Activated CD4-positive, alpha-beta memory T cell treated with anti-CD3 and anti-CD28 coated beads, Interleukin-2, amount 10 ng/mL, durations not matched to agents 7 days and 5 days (primary cell): Measurements from ENCODE around the gene SPATA1. TPM values are rescaled to one million over a fixed set of nuclear protein-coding genes. Genes with fewer than 3 reads are reported as not detected.
A peak's percentile ranks its signal among the peaks of the same experiment; 100 is the strongest.
"Not testable (repeated sequence)": the region's sequence is repeated elsewhere in the genome, so short reads cannot be mapped to it uniquely, and the experiment has no call there.

ENCODE experiments used
- CTCF ChIA-PET: fragments of 350-600 bp; sonication (Branson Sonifier 250); formaldehyde crosslinking; loops from one replicate; lab custom pipeline; 2021; ENCODE audit warnings: antibody characterized with exemption, inconsistent platforms; lab: Charles Lee
- POLR2A ChIA-PET: fragments of 350-600 bp; sonication (Branson Sonifier 250); formaldehyde crosslinking; loops from one replicate; lab custom pipeline; 2021; ENCODE audit warnings: antibody characterized with exemption; lab: Charles Lee
- DNase-seq: peaks from one replicate; pipeline ENCODE4 v3.0.0-alpha.2; 2020
- H3K27ac Mint-ChIP-seq: one replicate; pipeline ENCODE4 v1.8.0; 2021; ENCODE audit warnings: mild to moderate bottlenecking, mixed read lengths
- H3K27me3 Mint-ChIP-seq: one replicate; pipeline ENCODE4 v1.8.0; 2021; ENCODE audit warnings: mixed read lengths
- H3K36me3 Mint-ChIP-seq: one replicate; pipeline ENCODE4 v1.8.0; 2021; ENCODE audit warnings: low read depth, mixed read lengths
- H3K4me1 Mint-ChIP-seq: one replicate; pipeline ENCODE4 v1.8.0; 2021; ENCODE audit warnings: mixed read lengths
- H3K4me3 Mint-ChIP-seq: one replicate; pipeline ENCODE4 v1.8.0; 2021; ENCODE audit warnings: mild to moderate bottlenecking, mixed read lengths
- H3K9me3 Mint-ChIP-seq: one replicate; pipeline ENCODE4 v1.8.0; 2021; ENCODE audit warnings: mixed read lengths
- total RNA-seq, 2 experiments: library from RNA; stranded (reverse); gene quantifications; one replicate each; pipeline ENCODE4 v1.2.3, GENCODE V29; 2021

SPATA1 gene
- total RNA-seq, 2 experiments from 2014 or later: 4.0 to 4.7 TPM

GRCh38 chr1:84493747-84494146 lies 12.4 kb upstream of the SPATA1 start:
- no peaks in the 10 kb centered on the region for H3K27me3 Mint-ChIP-seq
- ChIA-PET POLR2A (interaction anchor here (2.4 to 3.5 kb wide), 2 partner anchors 12 to 80 kb away, joined by 13 to 30 read pairs; partner anchors contain the start of genes CTBS, GNG5 and SPATA1), CTCF (no interaction called here)
- H3K4me3 Mint-ChIP-seq: no peak overlapping the region
- no peak for DNase-seq
- H3K36me3 Mint-ChIP-seq: peaks cover 64% of the 10 kb centered on the region
- no peaks in the 10 kb centered on the region for H3K9me3 Mint-ChIP-seq
- no peak overlapping the region for H3K27ac Mint-ChIP-seq
- peaks cover 14% of the 10 kb centered on the region for H3K4me1 Mint-ChIP-seq

GRCh38 chr1:84496498-84496897 lies 9.7 kb upstream of the SPATA1 start:
- ChIA-PET CTCF (no interaction called here), POLR2A (interaction anchor here (3.5 kb wide), 1 partner anchor 9 kb away, joined by 30 read pairs; the partner anchor contains the start of genes GNG5 and SPATA1)
- Mint-ChIP-seq H3K4me1 (peaks cover 19% of the 10 kb centered on the region), H3K36me3 (peaks cover 65% of the 10 kb centered on the region), H3K9me3 (no peaks in the 10 kb centered on the region), H3K27me3 (no peaks in the 10 kb centered on the region), H3K27ac (no peak overlapping the region), H3K4me3 (no peak overlapping the region)
- DNase-seq: no peak

GRCh38 chr1:84497631-84498275 lies 8.4 kb upstream of the SPATA1 start:
- Mint-ChIP-seq H3K4me1 (peaks cover 28% of the 10 kb centered on the region), H3K4me3 (no peak overlapping the region), H3K27me3 (no peaks in the 10 kb centered on the region), H3K36me3 (peaks cover 58% of the 10 kb centered on the region), H3K27ac (no peak overlapping the region), H3K9me3 (no peaks in the 10 kb centered on the region)
- no peak for DNase-seq
- ChIA-PET CTCF (interaction anchor here (0.7 to 1.1 kb wide), 2 partner anchors 122 to 354 kb away, joined by 3 read pairs; partner anchors contain the start of gene PRKACB), POLR2A (interaction anchor here (0.8 to 1.5 kb wide), 3 partner anchors 8 to 75 kb away, joined by 4 to 9 read pairs (median 5); partner anchors contain the start of genes GNG5, RPF1 and SPATA1)

- H3K9me3 Mint-ChIP-seq: no peaks in the 10 kb centered on the region
- H3K27me3 Mint-ChIP-seq: no peaks in the 10 kb centered on the region
- ChIA-PET CTCF (interaction anchor here (1.4 kb wide), 1 partner anchor 23 kb away, joined by 5 read pairs; no protein-coding TSS in a partner anchor), POLR2A (interaction anchor here (1.0 to 6.3 kb wide), 4 partner anchors 23 to 359 kb away, joined by 3 to 209 read pairs (median 50); partner anchors contain the start of genes CTBS, PRKACB and RPF1)
- peaks cover 60% of the 10 kb centered on the region for H3K36me3 Mint-ChIP-seq
- DNase-seq: no peak
- H3K4me3 Mint-ChIP-seq: peak overlapping the region; percentile 6
- H3K27ac Mint-ChIP-seq: no peak overlapping the region
- peaks cover 52% of the 10 kb centered on the region for H3K4me1 Mint-ChIP-seq
These were observed 3.3 kb upstream of the SPATA1 start for GRCh38 chr1:84502927-84503326.

GRCh38 chr1:84504580-84505492 lies 1.4 kb upstream of the SPATA1 start:
- CTCF ChIA-PET: interaction anchor here (1.0 to 3.6 kb wide), 8 partner anchors 24 to 431 kb away, joined by 3 to 27 read pairs (median 3); partner anchors contain the start of gene CTBS
- peaks cover 51% of the 10 kb centered on the region for H3K4me1 Mint-ChIP-seq
- H3K4me3 Mint-ChIP-seq: peak overlapping the region; percentile 95
- POLR2A ChIA-PET: interaction anchor here (1.1 to 6.3 kb wide), 15 partner anchors 10 to 427 kb away, joined by 3 to 209 read pairs (median 12); partner anchors contain the start of genes CTBS, PRKACB, RPF1 and SSX2IP
- H3K9me3 Mint-ChIP-seq: peaks cover 11% of the 10 kb centered on the region
- peak overlapping the region; percentile 93 for H3K27ac Mint-ChIP-seq
- H3K27me3 Mint-ChIP-seq: no peaks in the 10 kb centered on the region
- peaks cover 68% of the 10 kb centered on the region for H3K36me3 Mint-ChIP-seq
- no peak for DNase-seq

DNA sequence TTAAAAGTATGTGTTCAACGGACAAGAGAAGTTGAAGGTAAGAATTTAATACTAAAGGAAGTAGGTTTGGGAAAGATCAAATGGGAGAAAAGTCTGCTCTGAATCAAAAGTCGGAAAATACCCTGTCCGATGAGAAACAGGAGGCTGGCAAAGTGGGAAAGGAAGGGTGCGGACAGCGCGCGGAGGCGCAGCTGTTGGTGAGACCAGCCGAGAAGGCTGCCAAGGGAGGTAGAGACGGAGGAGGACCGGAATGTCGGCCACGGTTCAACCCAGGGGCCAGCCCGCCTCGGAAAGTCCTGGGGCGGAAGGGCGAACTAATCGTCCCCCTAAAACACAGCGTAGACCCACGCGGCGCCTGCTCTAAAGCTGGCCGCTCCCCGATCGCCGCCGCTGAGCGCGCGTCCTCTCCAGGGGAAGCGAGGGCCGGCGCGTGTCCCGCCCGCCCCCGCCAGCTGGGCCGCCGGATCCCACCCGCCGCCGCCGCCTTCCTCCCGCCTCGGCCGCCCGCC lies 639 bp upstream of the SPATA1 start:
- no peaks in the 10 kb centered on the region for H3K27me3 Mint-ChIP-seq
- DNase-seq: no peak
- ChIA-PET CTCF (interaction anchor here (0.7 to 3.6 kb wide), 10 partner anchors 25 to 361 kb away, joined by 3 to 27 read pairs (median 4); partner anchors contain the start of genes CTBS and PRKACB), POLR2A (interaction anchor here (0.8 to 6.3 kb wide), 23 partner anchors 8 to 998 kb away, joined by 3 to 209 read pairs (median 9); partner anchors contain the start of genes BCL10, CTBS, PRKACB and RPF1)
- H3K4me3 Mint-ChIP-seq: peak overlapping the region; percentile 95
- peaks cover 64% of the 10 kb centered on the region for H3K36me3 Mint-ChIP-seq
- H3K4me1 Mint-ChIP-seq: peaks cover 48% of the 10 kb centered on the region
- peak overlapping the region; percentile 97 for H3K27ac Mint-ChIP-seq
- H3K9me3 Mint-ChIP-seq: peaks cover 14% of the 10 kb centered on the region

DNA sequence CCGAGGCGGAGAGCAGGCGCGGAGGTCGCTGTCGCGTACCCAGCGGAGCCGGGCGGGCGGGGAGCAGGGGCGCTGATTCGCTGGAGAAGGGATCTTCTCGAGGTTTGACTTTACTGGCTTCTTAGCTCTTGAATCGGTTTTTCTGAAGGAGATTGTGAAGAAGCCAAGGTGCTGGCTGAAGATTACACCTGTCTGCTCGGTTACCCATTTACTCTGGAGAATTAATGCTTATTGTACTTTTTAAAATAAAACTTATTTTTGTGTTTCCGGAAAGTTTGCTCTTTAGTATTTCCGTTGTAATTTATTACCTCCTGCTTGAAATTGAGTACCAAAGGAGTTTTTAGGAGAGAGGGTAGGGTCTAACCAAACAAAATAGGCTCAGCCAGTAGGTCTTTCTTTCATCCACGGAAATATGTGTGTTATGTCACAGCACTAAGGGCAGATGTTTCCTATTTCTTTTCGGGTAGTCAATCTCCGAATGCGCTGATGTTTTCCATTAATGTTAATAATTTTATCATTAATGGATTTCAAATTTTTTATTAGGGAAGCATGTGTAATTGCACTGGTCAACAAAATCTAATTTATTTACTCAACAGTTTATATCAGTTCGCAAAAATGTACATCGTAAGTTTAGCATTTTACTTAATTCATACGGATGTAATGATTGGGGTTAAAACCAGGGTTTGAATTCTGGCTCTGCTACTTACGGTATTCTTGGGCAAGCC lies 705 bp downstream of the SPATA1 start:
- POLR2A ChIA-PET: interaction anchor here (0.6 to 6.3 kb wide), 25 partner anchors 9 to 999 kb away, joined by 3 to 209 read pairs (median 8); partner anchors contain the start of genes BCL10, C1orf52, CTBS and PRKACB
- H3K36me3 Mint-ChIP-seq: peaks cover 54% of the 10 kb centered on the region
- H3K27ac Mint-ChIP-seq: peak overlapping the region; percentile 97
- H3K4me3 Mint-ChIP-seq: peak overlapping the region; percentile 95
- DNase-seq: no peak
- H3K27me3 Mint-ChIP-seq: no peaks in the 10 kb centered on the region
- H3K4me1 Mint-ChIP-seq: peaks cover 35% of the 10 kb centered on the region
- CTCF ChIA-PET: interaction anchor here (0.6 to 3.6 kb wide), 7 partner anchors 27 to 740 kb away, joined by 3 to 27 read pairs (median 6); partner anchors contain the start of genes CTBS and PRKACB
- peaks cover 14% of the 10 kb centered on the region for H3K9me3 Mint-ChIP-seq

GRCh38 chr1:84507887-84508286 lies 1.7 kb downstream of the SPATA1 start:
- DNase-seq, CTCF ChIA-PET, H3K27me3 Mint-ChIP-seq, H3K27ac Mint-ChIP-seq: not testable (repeated sequence)
- Mint-ChIP-seq H3K4me3 (peak overlapping the region; percentile 95), H3K4me1 (peaks cover 29% of the 10 kb centered on the region), H3K36me3 (peaks cover 53% of the 10 kb centered on the region), H3K9me3 (peaks cover 14% of the 10 kb centered on the region)
- POLR2A ChIA-PET: interaction anchor here (3.1 to 6.3 kb wide), 3 partner anchors 13 to 182 kb away, joined by 24 to 209 read pairs (median 30); partner anchors contain the start of genes CTBS and SSX2IP

DNA sequence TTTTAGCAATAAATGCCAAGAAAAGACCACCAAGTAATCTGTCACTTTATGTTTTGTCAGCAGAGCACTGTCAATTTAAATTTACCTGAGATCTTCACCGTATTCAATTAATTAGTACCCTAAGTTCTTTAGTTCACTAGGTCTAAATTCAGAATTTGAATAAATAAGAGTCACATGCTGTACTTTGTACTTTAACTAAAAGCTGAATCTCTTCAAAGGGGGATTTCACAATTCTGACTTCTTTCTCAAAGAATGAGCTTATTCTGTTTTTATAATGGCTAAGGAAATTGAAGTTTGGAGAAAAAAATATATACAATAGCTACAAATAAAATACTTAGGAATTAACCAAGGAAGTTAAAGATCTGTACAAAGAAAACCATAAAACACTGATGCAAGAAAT lies 2.3 kb downstream of the SPATA1 start:
- Mint-ChIP-seq H3K27ac (no peak overlapping the region), H3K27me3 (no peaks in the 10 kb centered on the region), H3K9me3 (peaks cover 14% of the 10 kb centered on the region), H3K4me3 (peak overlapping the region; percentile 16), H3K4me1 (peaks cover 23% of the 10 kb centered on the region), H3K36me3 (peaks cover 47% of the 10 kb centered on the region)
- ChIA-PET CTCF (no interaction called here), POLR2A (interaction anchor here (2.5 kb wide), 1 partner anchor 65 kb away, joined by 21 read pairs; the partner anchor contains the start of gene CTBS)
- DNase-seq: no peak

DNA sequence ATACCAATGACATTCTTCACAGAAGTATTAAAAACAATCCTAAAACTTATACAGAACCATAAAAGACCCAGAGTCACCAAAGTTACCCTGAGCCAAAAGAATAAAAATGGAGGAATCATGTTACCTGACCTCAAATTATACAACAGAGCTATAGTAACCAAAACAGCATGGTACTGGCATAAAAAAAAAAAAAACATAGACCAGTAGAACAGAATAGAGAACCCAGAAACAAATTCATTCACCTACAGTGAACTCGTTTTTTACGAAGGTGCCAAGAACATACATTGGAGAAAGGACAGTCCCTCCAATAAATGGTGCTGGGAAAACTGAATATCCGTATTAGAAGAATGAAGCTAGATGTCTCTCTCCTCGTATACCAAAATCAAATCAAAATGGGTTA lies 2.8 kb downstream of the SPATA1 start:
- Mint-ChIP-seq H3K27ac (no peak overlapping the region), H3K4me1 (peaks cover 18% of the 10 kb centered on the region), H3K27me3 (no peaks in the 10 kb centered on the region), H3K9me3 (peaks cover 14% of the 10 kb centered on the region), H3K4me3 (no peak overlapping the region), H3K36me3 (peaks cover 45% of the 10 kb centered on the region)
- no peak for DNase-seq
- POLR2A ChIA-PET: interaction anchor here (2.5 kb wide), 1 partner anchor 65 kb away, joined by 21 read pairs; the partner anchor contains the start of gene CTBS
- CTCF ChIA-PET: no interaction called here

DNA sequence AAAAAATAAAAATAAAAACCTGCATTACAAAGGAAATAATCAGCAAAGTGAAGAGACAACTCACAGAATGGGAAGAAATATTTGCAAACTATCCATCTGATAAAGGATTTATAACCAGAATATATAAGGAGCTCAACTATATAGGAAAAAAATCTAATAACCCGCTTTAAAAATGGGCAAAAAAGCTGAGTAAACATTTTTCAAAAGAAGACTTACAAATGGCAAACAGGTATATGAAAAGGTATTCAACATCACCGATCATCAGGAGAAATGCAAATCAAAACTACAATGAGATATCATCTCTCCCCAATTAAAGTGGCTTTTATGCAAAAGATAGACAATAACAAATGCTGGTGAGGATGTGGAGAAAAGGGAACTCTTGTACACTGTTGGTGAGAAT lies 4.0 kb downstream of the SPATA1 start:
- Mint-ChIP-seq H3K27ac (no peak overlapping the region), H3K4me1 (peaks cover 9% of the 10 kb centered on the region), H3K4me3 (no peak overlapping the region), H3K36me3 (peaks cover 37% of the 10 kb centered on the region), H3K27me3 (no peaks in the 10 kb centered on the region), H3K9me3 (peaks cover 14% of the 10 kb centered on the region)
- POLR2A ChIA-PET: interaction anchor here (2.5 kb wide), 1 partner anchor 64 kb away, joined by 21 read pairs; the partner anchor contains the start of gene CTBS
- DNase-seq: no peak
- CTCF ChIA-PET: interaction anchor here (0.7 to 1.4 kb wide), 4 partner anchors 10 to 272 kb away, joined by 3 to 5 read pairs (median 4); no protein-coding TSS in a partner anchor
